ENCODE results near the gene KRTAP13-2.

KRTAP13-2 gene

GRCh38 chr21:30345014-30345413, 27.1 kb downstream of the KRTAP13-2 start:
- peaks cover 11% of the 10 kb centered on the region; the same call in 1 of the 2 replicates for H3K4me1 ChIP-seq (ENCODE audit: insufficient read depth, low read length)
- H3K9ac ChIP-seq (ENCODE audit: low read depth, low read length), result no peak overlapping the region
- no peaks in the 10 kb centered on the region for H3K27me3 ChIP-seq (ENCODE audit: insufficient read depth, low read length)
- no peaks in the 10 kb centered on the region; the same call in 1 of the 2 replicates for H3K9me3 ChIP-seq (ENCODE audit: insufficient read depth, low read depth, low read length)
- no peak overlapping the region for H3K27ac ChIP-seq (ENCODE audit: low read length)
- H3K36me3 ChIP-seq (ENCODE audit: insufficient read depth, low read depth, low read length), result no peaks in the 10 kb centered on the region
- no peak overlapping the region for H3K4me3 ChIP-seq (ENCODE audit: low read length)

GRCh38 chr21:30340714-30341573, 31.1 kb downstream of the KRTAP13-2 start:
- Histone ChIP-seq H3K27ac (ENCODE audit: low read length) (no peak overlapping the region), H3K9ac (ENCODE audit: low read depth, low read length) (no peak overlapping the region), H3K9me3 (ENCODE audit: insufficient read depth, low read depth, low read length) (no peaks in the 10 kb centered on the region)

GRCh38 chr21:30338717-30339116, 33.4 kb downstream of the KRTAP13-2 start:
- H3K9ac ChIP-seq (ENCODE audit: low read depth, low read length), result no peak overlapping the region
- no peaks in the 10 kb centered on the region for H3K36me3 ChIP-seq (ENCODE audit: insufficient read depth, low read depth, low read length)
- no peak overlapping the region for H3K4me3 ChIP-seq (ENCODE audit: low read length)
- no peaks in the 10 kb centered on the region for H3K4me1 ChIP-seq (ENCODE audit: insufficient read depth, low read length)
- no peaks in the 10 kb centered on the region; the same call in 1 of the 2 replicates for H3K9me3 ChIP-seq (ENCODE audit: insufficient read depth, low read depth, low read length)
- H3K27me3 ChIP-seq (ENCODE audit: insufficient read depth, low read length), result no peaks in the 10 kb centered on the region
- H3K27ac ChIP-seq (ENCODE audit: low read length), result no peak overlapping the region

More at GRCh38 chr21:30340714-30341573, 31.1 kb downstream of the KRTAP13-2 start:
- Histone ChIP-seq H3K27me3 (ENCODE audit: insufficient read depth, low read length) (no peaks in the 10 kb centered on the region), H3K4me3 (ENCODE audit: low read length) (no peak overlapping the region), H3K36me3 (ENCODE audit: insufficient read depth, low read depth, low read length) (no peaks in the 10 kb centered on the region), H3K4me1 (ENCODE audit: insufficient read depth, low read length) (no peaks in the 10 kb centered on the region)

- Histone ChIP-seq H3K9me3 (ENCODE audit: insufficient read depth, low read depth, low read length) (no peaks in the 10 kb centered on the region; the same call in 1 of the 2 replicates), H3K27me3 (ENCODE audit: insufficient read depth, low read length) (no peaks in the 10 kb centered on the region), H3K4me3 (ENCODE audit: low read length) (no peak overlapping the region), H3K27ac (ENCODE audit: low read length) (no peak overlapping the region), H3K4me1 (ENCODE audit: insufficient read depth, low read length) (no peaks in the 10 kb centered on the region), H3K9ac (ENCODE audit: low read depth, low read length) (no peak overlapping the region), H3K36me3 (ENCODE audit: insufficient read depth, low read depth, low read length) (no peaks in the 10 kb centered on the region)
Measured at GRCh38 chr21:30337772-30338171, 34.3 kb downstream of the KRTAP13-2 start.

DNA sequence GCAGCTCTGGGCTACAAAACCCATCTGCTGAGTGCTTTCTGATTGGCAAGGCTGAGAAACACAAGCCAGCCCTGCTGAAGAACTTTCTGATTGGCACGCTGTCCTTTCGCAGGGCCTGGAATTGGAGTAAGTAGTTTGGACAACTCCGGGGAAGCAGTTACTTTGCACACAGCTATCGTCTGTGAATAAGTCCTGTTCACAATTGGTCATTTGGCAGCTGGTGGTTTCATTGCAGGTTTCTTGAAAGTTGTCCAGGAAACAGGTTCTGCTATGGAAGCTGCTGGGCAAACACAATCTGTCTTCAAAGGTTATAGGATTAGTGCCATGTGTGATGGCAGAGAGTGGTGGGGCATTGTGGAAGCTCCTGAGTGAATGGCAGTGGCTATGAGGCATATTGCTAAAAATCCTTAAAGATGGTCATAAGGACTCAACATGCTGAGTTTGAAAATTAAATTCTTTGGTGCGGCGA, 34.8 kb downstream of the KRTAP13-2 start, which contains the start of gene KRTAP27-1:
KRTAP27-1 (minus strand) TSS at position 419 of the 469 bp plus-strand sequence; CDS start at position 393, 26 bp downstream.
- Histone ChIP-seq H3K27ac (ENCODE audit: low read length) (no peak within 1 kb of the TSS), H3K9me3 (ENCODE audit: insufficient read depth, low read depth, low read length) (no peaks in the 10 kb centered on the region; the same call in 1 of the 2 replicates), H3K27me3 (ENCODE audit: insufficient read depth, low read length) (no peaks in the 10 kb centered on the region), H3K9ac (ENCODE audit: low read depth, low read length) (no peak within 1 kb of the TSS), H3K4me3 (ENCODE audit: low read length) (no peak within 1 kb of the TSS), H3K4me1 (ENCODE audit: insufficient read depth, low read length) (no peaks in the 10 kb centered on the region), H3K36me3 (ENCODE audit: insufficient read depth, low read depth, low read length) (no peaks in the 10 kb centered on the region)

DNA sequence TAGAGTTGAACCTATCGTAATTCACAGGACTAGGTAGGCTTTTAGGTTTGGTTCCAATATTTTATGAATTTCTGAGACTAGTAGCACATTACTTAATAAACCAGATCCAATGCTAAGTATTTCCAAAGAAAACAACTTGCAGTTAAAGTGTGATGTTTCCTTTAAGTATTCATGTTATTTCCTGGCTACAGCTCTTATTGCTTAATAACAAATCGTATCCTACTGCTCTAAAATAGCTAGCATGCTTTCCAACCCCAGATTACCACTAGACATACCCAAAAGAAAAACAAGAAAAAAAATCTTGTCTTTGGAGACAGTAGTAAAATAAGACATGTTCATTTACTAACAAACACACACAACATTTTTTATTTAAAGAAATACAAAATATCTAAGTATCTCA, 35.5 kb downstream of the KRTAP13-2 start:
- H3K4me3 ChIP-seq (ENCODE audit: low read length), result no peak overlapping the region
- no peaks in the 10 kb centered on the region for H3K27me3 ChIP-seq (ENCODE audit: insufficient read depth, low read length)
- no peaks in the 10 kb centered on the region for H3K4me1 ChIP-seq (ENCODE audit: insufficient read depth, low read length)
- H3K9me3 ChIP-seq (ENCODE audit: insufficient read depth, low read depth, low read length), result no peaks in the 10 kb centered on the region; the same call in 1 of the 2 replicates
- no peaks in the 10 kb centered on the region for H3K36me3 ChIP-seq (ENCODE audit: insufficient read depth, low read depth, low read length)
- H3K27ac ChIP-seq (ENCODE audit: low read length), result no peak overlapping the region
- no peak overlapping the region for H3K9ac ChIP-seq (ENCODE audit: low read depth, low read length)

DNA sequence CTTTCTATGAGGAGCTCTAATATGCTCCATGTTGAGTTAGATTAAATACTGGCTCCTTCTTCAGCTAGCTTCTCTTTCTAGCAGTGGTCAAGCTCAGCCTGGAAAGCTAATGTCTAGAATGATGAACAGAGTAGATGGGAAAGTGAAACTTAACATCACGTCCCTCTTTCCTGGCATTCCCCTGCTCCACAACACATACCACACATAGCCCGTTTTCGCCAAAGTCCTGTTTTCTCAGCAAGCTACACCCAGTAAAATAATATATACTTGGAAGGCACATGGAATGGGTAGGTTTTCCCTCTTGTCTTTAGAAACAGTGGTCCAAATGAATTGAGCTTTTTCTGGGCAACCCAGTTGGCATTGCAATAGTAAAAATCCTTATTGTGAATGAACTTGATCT, 38.3 kb downstream of the KRTAP13-2 start:
- Histone ChIP-seq H3K9me3 (ENCODE audit: insufficient read depth, low read depth, low read length) (no peaks in the 10 kb centered on the region; the same call in 1 of the 2 replicates), H3K27ac (ENCODE audit: low read length) (no peak overlapping the region), H3K4me1 (ENCODE audit: insufficient read depth, low read length) (no peaks in the 10 kb centered on the region), H3K4me3 (ENCODE audit: low read length) (no peak overlapping the region), H3K9ac (ENCODE audit: low read depth, low read length) (no peak overlapping the region), H3K36me3 (ENCODE audit: insufficient read depth, low read depth, low read length) (no peaks in the 10 kb centered on the region), H3K27me3 (ENCODE audit: insufficient read depth, low read length) (no peaks in the 10 kb centered on the region)

GRCh38 chr21:30332681-30333080, 39.4 kb downstream of the KRTAP13-2 start:
- Histone ChIP-seq H3K27me3 (ENCODE audit: insufficient read depth, low read length) (no peaks in the 10 kb centered on the region), H3K36me3 (ENCODE audit: insufficient read depth, low read depth, low read length) (no peaks in the 10 kb centered on the region), H3K9me3 (ENCODE audit: insufficient read depth, low read depth, low read length) (no peaks in the 10 kb centered on the region; the same call in 1 of the 2 replicates), H3K27ac (ENCODE audit: low read length) (no peak overlapping the region), H3K4me3 (ENCODE audit: low read length) (no peak overlapping the region), H3K9ac (ENCODE audit: low read depth, low read length) (no peak overlapping the region), H3K4me1 (ENCODE audit: insufficient read depth, low read length) (no peaks in the 10 kb centered on the region)

- Histone ChIP-seq H3K9ac (ENCODE audit: low read depth, low read length) (no peak overlapping the region), H3K9me3 (ENCODE audit: insufficient read depth, low read depth, low read length) (peaks cover 7% of the 10 kb centered on the region), H3K4me1 (ENCODE audit: insufficient read depth, low read length) (no peaks in the 10 kb centered on the region), H3K27me3 (ENCODE audit: insufficient read depth, low read length) (no peaks in the 10 kb centered on the region), H3K27ac (ENCODE audit: low read length) (no peak overlapping the region), H3K4me3 (ENCODE audit: low read length) (no peak overlapping the region), H3K36me3 (ENCODE audit: insufficient read depth, low read depth, low read length) (no peaks in the 10 kb centered on the region)
Measured at GRCh38 chr21:30329203-30329875, 42.7 kb downstream of the KRTAP13-2 start.

DNA sequence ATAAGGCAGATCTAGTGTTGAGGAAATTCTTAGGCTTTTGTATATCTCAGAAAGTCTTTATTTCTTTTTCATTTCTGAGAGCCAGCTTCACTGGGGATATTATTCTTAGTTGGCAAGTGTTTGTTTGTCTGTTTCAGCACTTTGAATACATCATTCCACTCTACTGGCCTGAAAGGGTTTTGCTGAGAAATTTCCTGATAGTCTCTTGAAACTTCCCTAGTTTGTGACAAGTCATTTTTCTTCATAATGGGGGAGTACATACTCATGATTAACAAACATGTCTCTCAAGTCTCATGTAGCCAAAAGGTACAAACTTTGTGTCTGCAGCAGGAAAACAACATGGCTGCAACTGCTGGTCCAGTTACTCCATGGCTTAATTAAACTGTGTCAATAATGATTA, 45.7 kb downstream of the KRTAP13-2 start:
- Histone ChIP-seq H3K9ac (ENCODE audit: low read depth, low read length) (no peak overlapping the region), H3K27ac (ENCODE audit: low read length) (no peak overlapping the region), H3K4me3 (ENCODE audit: low read length) (no peak overlapping the region), H3K27me3 (ENCODE audit: insufficient read depth, low read length) (no peaks in the 10 kb centered on the region), H3K9me3 (ENCODE audit: insufficient read depth, low read depth, low read length) (peaks cover 7% of the 10 kb centered on the region; the same call in 1 of the 2 replicates), H3K4me1 (ENCODE audit: insufficient read depth, low read length) (no peaks in the 10 kb centered on the region), H3K36me3 (ENCODE audit: insufficient read depth, low read depth, low read length) (no peaks in the 10 kb centered on the region)
